ENCODE data around the gene SHPK. TPM values are rescaled to one million over a fixed set of nuclear protein-coding genes. Genes with fewer than 3 reads are reported as not detected.

SHPK gene
- total and polyA plus RNA-seq, 2 of the 4 experiments (the other 2 are of a cell fraction): 11.1 to 14.3 TPM

DNA sequence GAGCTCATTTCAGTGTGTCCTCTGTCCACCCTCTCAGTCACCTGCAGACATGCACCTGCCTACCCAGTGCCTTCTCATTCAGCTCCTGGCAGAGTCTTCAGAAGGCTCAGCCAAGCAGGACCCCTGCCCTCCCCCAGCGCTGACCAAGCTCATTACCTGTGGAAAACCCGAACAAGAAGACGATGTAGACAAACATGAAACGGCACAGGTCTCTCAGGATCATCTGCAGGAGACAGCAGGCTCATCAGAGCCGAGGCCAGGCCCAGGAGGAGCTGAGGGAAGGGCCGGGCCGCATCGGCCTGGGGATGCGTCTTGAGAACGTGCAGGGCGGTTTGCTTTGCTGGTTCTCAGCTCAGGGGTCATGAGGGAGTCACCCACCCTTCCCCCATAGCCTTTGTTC lies 59.1 kb downstream of the SHPK start:
- in situ Hi-C loops (cut with MboI; ENCODE audit: low sequenced_read_pairs): no loop called here

More for the DNA sequence above, 59.1 kb downstream of the SHPK start:
- no peak overlapping the region for H3K4ac ChIP-seq (ENCODE audit: low read depth, low read length)
- WGBS, 2 experiments (ENCODE audit: extremely low coverage in 2 of 2, insufficient read length in 1 of 2): 96% methylated on average over 4 of the region's 11 CpGs; no CpG with 5 or more reads in 1 of the 2 experiments
- H4K20me1 ChIP-seq (ENCODE audit: insufficient read depth, low read length): no peaks in the 10 kb centered on the region
- no peak overlapping the region for H3K14ac ChIP-seq (replicated peaks; ENCODE audit: low read depth, low read length)
- TF ChIP-seq MAZ (IDR thresholded peaks at IDR 0.05; ENCODE audit: borderline replicate concordance, low read depth, low read length) (no peak), RCOR1 (IDR thresholded peaks at IDR 0.05; ENCODE audit: insufficient replicate concordance, low read length) (no peak), FOS (IDR thresholded peaks at IDR 0.05; ENCODE audit: low read depth, low read length) (no peak), RFX5 (IDR thresholded peaks at IDR 0.05; ENCODE audit: low read depth, low read length) (no peak), CEBPB (IDR thresholded peaks at IDR 0.05; ENCODE audit: low read depth, low read length) (no peak), MXI1 (IDR thresholded peaks at IDR 0.05; ENCODE audit: borderline replicate concordance, low read depth, low read length) (no peak), BHLHE40 (IDR thresholded peaks at IDR 0.05; ENCODE audit: low read depth, low read length) (no peak), CHD1 (IDR thresholded peaks at IDR 0.05; ENCODE audit: low read depth, low read length) (no peak), MAFK (IDR thresholded peaks at IDR 0.05; ENCODE audit: low read depth, low read length) (no peak), SMC3 (IDR thresholded peaks at IDR 0.05; ENCODE audit: low read depth, low read length) (no peak), POLR2A (IDR thresholded peaks at IDR 0.05; ENCODE audit: low read depth, low read length) (no peak), NFE2L2 (IDR thresholded peaks at IDR 0.05; ENCODE audit: low read depth, low read length) (no peak), RAD21 (IDR thresholded peaks at IDR 0.05; ENCODE audit: low read length) (no peak)
- TF ChIP-seq, protein P1, sequence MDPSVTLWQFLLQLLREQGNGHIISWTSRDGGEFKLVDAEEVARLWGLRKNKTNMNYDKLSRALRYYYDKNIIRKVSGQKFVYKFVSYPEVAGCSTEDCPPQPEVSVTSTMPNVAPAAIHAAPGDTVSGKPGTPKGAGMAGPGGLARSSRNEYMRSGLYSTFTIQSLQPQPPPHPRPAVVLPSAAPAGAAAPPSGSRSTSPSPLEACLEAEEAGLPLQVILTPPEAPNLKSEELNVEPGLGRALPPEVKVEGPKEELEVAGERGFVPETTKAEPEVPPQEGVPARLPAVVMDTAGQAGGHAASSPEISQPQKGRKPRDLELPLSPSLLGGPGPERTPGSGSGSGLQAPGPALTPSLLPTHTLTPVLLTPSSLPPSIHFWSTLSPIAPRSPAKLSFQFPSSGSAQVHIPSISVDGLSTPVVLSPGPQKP (IDR thresholded peaks at IDR 0.05; ENCODE audit: borderline replicate concordance, low read depth, low read length): no peak
- TF ChIP-seq, protein P2, sequence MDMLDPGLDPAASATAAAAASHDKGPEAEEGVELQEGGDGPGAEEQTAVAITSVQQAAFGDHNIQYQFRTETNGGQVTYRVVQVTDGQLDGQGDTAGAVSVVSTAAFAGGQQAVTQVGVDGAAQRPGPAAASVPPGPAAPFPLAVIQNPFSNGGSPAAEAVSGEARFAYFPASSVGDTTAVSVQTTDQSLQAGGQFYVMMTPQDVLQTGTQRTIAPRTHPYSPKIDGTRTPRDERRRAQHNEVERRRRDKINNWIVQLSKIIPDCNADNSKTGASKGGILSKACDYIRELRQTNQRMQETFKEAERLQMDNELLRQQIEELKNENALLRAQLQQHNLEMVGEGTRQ (IDR thresholded peaks at IDR 0.05; ENCODE audit: low read depth, low read length): no peak
- TF ChIP-seq, protein P3, sequence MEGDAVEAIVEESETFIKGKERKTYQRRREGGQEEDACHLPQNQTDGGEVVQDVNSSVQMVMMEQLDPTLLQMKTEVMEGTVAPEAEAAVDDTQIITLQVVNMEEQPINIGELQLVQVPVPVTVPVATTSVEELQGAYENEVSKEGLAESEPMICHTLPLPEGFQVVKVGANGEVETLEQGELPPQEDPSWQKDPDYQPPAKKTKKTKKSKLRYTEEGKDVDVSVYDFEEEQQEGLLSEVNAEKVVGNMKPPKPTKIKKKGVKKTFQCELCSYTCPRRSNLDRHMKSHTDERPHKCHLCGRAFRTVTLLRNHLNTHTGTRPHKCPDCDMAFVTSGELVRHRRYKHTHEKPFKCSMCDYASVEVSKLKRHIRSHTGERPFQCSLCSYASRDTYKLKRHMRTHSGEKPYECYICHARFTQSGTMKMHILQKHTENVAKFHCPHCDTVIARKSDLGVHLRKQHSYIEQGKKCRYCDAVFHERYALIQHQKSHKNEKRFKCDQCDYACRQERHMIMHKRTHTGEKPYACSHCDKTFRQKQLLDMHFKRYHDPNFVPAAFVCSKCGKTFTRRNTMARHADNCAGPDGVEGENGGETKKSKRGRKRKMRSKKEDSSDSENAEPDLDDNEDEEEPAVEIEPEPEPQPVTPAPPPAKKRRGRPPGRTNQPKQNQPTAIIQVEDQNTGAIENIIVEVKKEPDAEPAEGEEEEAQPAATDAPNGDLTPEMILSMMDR (conservative IDR thresholded peaks at IDR 0.05; ENCODE audit: low read depth, low read length): no peak
- no peak overlapping the region for H3K4me2 ChIP-seq (ENCODE audit: low read depth, low read length)
- H3K4me1 ChIP-seq (ENCODE audit: control insufficient read depth, insufficient read depth, low read length): no peaks in the 10 kb centered on the region
- no peak overlapping the region for H2BK20ac ChIP-seq (ENCODE audit: low read depth, low read length)
- no peaks in the 10 kb centered on the region for H3K9me3 ChIP-seq (ENCODE audit: control insufficient read depth, insufficient read depth, low read length)
- dilution Hi-C loops (cut with HindIII; ENCODE audit: low sequenced_read_pairs, unreplicated experiment) (no loop called here), intact Hi-C loops (cut with micrococcal nuclease) (no loop called here)
- H3K79me1 ChIP-seq (ENCODE audit: low read depth in 1 of 2, low read length in 2 of 2): no peaks in the 10 kb centered on the region
- H3K56ac ChIP-seq (ENCODE audit: extremely low read depth, insufficient read depth, low read length): no peak overlapping the region
- POLR2A ChIA-PET (ENCODE audit: unreplicated experiment): no interaction called here
- ATAC-seq (ENCODE audit: low read depth) (no peak), DNase-seq (no peak)
- no peaks in the 10 kb centered on the region for H3K27me3 ChIP-seq (ENCODE audit: control insufficient read depth, insufficient read depth, low read length)
- H2BK5ac ChIP-seq (ENCODE audit: low read depth, low read length, poor library complexity, severe bottlenecking): no peak overlapping the region
- H4K8ac ChIP-seq (ENCODE audit: low read depth in 2 of 2, low read length in 2 of 2): no peak overlapping the region
- H3K36me3 ChIP-seq (ENCODE audit: control insufficient read depth, insufficient read depth, low read length): peaks cover 3% of the 10 kb centered on the region
- no peak overlapping the region for H2BK120ac ChIP-seq (ENCODE audit: low read depth, low read length)
- no peak overlapping the region for H3K27ac ChIP-seq (ENCODE audit: insufficient read depth, low read length)
- no peak overlapping the region for H2AK5ac ChIP-seq (ENCODE audit: low read depth, low read length)
- no TSS peak for BruUV-seq (replicated peaks)
- H4K5ac ChIP-seq (ENCODE audit: low read depth, low read length): no peak overlapping the region
- no peak overlapping the region for H3K4me3 ChIP-seq (ENCODE audit: insufficient read depth, low read depth, low read length)
- H3K9me1 ChIP-seq (ENCODE audit: insufficient read depth, low read length): no peaks in the 10 kb centered on the region
- H2BK15ac ChIP-seq (ENCODE audit: low read depth, low read length): no peak overlapping the region
- H2AFZ ChIP-seq (replicated peaks; ENCODE audit: low read length, poor library complexity): no peak overlapping the region
- H3K23ac ChIP-seq (ENCODE audit: low read depth, low read length): no peak overlapping the region
- H4K91ac ChIP-seq (ENCODE audit: insufficient read depth, low read depth, low read length): no peak overlapping the region
- H3K9ac ChIP-seq (ENCODE audit: low read depth, low read length): no peak overlapping the region
- H3K18ac ChIP-seq (ENCODE audit: low read depth, low read length): no peak overlapping the region
- H2AK9ac ChIP-seq (replicated peaks; ENCODE audit: low read depth, low read length, poor library complexity): no peak overlapping the region
- CTCF ChIA-PET: no interaction called here
